Muscle of leg (tissue), 16 donors: Measurements from ENCODE around the gene CDH11. TPM values are rescaled to one million over a fixed set of nuclear protein-coding genes. Genes with fewer than 3 reads are reported as not detected.
A peak's percentile ranks its signal among the peaks of the same experiment; 100 is the strongest.

ENCODE experiments used
- DNase-seq: peaks from one replicate; pipeline ENCODE4 v3.0.0; 2013
- H3K27ac ChIP-seq: one replicate; pipeline ENCODE4 v1.5.1; 2013; ENCODE audit warnings: mild to moderate bottlenecking, low read length, control low read depth
- H3K27me3 ChIP-seq: one replicate; pipeline ENCODE4 v1.6.1; 2013; ENCODE audit warnings: low read length; ENCODE audit not compliant: control insufficient read depth, insufficient read depth
- H3K36me3 ChIP-seq: one replicate; pipeline ENCODE4 v1.6.1; 2013; ENCODE audit warnings: low read length; ENCODE audit not compliant: control insufficient read depth, insufficient read depth
- H3K4me1 ChIP-seq: one replicate; pipeline ENCODE4 v1.6.1; 2013; ENCODE audit warnings: low read length; ENCODE audit not compliant: control insufficient read depth, insufficient read depth
- H3K4me3 ChIP-seq: one replicate; pipeline ENCODE4 v1.5.1; 2013; ENCODE audit warnings: low read length, control low read depth
- H3K9me3 ChIP-seq: replicated peaks from 2 replicates; pipeline ENCODE4 v1.6.1; 2013; ENCODE audit warnings: low read depth, low read length; ENCODE audit not compliant: control insufficient read depth
- WGBS: methylation state at CpG from one replicate; pipeline ENCODE4 v1.1.5; 2013; ENCODE audit warnings: missing lambda C conversion rate; ENCODE audit not compliant: insufficient coverage; 5-methylcytosine and 5-hydroxymethylcytosine counted together
- long read RNA-seq, 11 donors: transcript quantifications; one replicate each; lab custom pipeline, GENCODE V29; 2026
- polyA plus RNA-seq, 8 donors: library from polyadenylated mRNA; unstranded; fragments of 120-200 nt; gene quantifications; one replicate each; pipeline versions ENCODE4 v1.2.1 to v1.2.3, GENCODE V29; 2013; ENCODE audit warnings: inconsistent platforms in 1 of 8, low replicate concordance in 1 of 8; ENCODE audit not compliant: insufficient read length in 8 of 8, insufficient read depth in 1 of 8
- total RNA-seq: library from RNA; stranded (reverse); fragments of 120-200 nt; gene quantifications from one replicate; pipeline ENCODE4 v1.2.4, GENCODE V29; 2013

The CDH11 gene, protein sequence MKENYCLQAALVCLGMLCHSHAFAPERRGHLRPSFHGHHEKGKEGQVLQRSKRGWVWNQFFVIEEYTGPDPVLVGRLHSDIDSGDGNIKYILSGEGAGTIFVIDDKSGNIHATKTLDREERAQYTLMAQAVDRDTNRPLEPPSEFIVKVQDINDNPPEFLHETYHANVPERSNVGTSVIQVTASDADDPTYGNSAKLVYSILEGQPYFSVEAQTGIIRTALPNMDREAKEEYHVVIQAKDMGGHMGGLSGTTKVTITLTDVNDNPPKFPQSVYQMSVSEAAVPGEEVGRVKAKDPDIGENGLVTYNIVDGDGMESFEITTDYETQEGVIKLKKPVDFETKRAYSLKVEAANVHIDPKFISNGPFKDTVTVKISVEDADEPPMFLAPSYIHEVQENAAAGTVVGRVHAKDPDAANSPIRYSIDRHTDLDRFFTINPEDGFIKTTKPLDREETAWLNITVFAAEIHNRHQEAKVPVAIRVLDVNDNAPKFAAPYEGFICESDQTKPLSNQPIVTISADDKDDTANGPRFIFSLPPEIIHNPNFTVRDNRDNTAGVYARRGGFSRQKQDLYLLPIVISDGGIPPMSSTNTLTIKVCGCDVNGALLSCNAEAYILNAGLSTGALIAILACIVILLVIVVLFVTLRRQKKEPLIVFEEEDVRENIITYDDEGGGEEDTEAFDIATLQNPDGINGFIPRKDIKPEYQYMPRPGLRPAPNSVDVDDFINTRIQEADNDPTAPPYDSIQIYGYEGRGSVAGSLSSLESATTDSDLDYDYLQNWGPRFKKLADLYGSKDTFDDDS
- total RNA-seq = 114 TPM
- 100 to 1,000 TPM in 1 of 8 donors, 10 to 100 TPM in 7; 40.7 to 113 (median 72.7) TPM for polyA plus RNA-seq
- long read RNA-seq, donor 1, full-length matches to known transcripts = 6 of 6 reads
- long read RNA-seq, donor 1, partial matches to known transcripts = 0 of 6 reads
- long read RNA-seq, donor 1, other reads (novel, unspliced or antisense) = 0 of 6 reads
- long read RNA-seq, donor 2, full-length matches to known transcripts = 1 of 1 reads
- long read RNA-seq, donor 2, partial matches to known transcripts = 0 of 1 reads
- long read RNA-seq, donor 2, other reads (novel, unspliced or antisense) = 0 of 1 reads
- long read RNA-seq, donor 3, full-length matches to known transcripts = 3 of 3 reads
- long read RNA-seq, donor 3, partial matches to known transcripts = 0 of 3 reads
- long read RNA-seq, donor 3, other reads (novel, unspliced or antisense) = 0 of 3 reads
- long read RNA-seq, donor 4, full-length matches to known transcripts = 2 of 2 reads
- long read RNA-seq, donor 4, partial matches to known transcripts = 0 of 2 reads
- long read RNA-seq, donor 4, other reads (novel, unspliced or antisense) = 0 of 2 reads
- long read RNA-seq, donor 5, full-length matches to known transcripts = 15 of 15 reads
- long read RNA-seq, donor 5, partial matches to known transcripts = 0 of 15 reads
- long read RNA-seq, donor 5, other reads (novel, unspliced or antisense) = 0 of 15 reads
- long read RNA-seq, donor 6, full-length matches to known transcripts = 3 of 3 reads
- long read RNA-seq, donor 6, partial matches to known transcripts = 0 of 3 reads
- long read RNA-seq, donor 6, other reads (novel, unspliced or antisense) = 0 of 3 reads
- long read RNA-seq, donor 7, full-length matches to known transcripts = 5 of 5 reads
- long read RNA-seq, donor 7, partial matches to known transcripts = 0 of 5 reads
- long read RNA-seq, donor 7, other reads (novel, unspliced or antisense) = 0 of 5 reads
- long read RNA-seq, donor 8, full-length matches to known transcripts = 7 of 7 reads
- long read RNA-seq, donor 8, partial matches to known transcripts = 0 of 7 reads
- long read RNA-seq, donor 8, other reads (novel, unspliced or antisense) = 0 of 7 reads
- long read RNA-seq, donor 9, full-length matches to known transcripts = 7 of 7 reads
- long read RNA-seq, donor 9, partial matches to known transcripts = 0 of 7 reads
- long read RNA-seq, donor 9, other reads (novel, unspliced or antisense) = 0 of 7 reads
- long read RNA-seq, donor 10, full-length matches to known transcripts = 7 of 7 reads
- long read RNA-seq, donor 10, partial matches to known transcripts = 0 of 7 reads
- long read RNA-seq, donor 10, other reads (novel, unspliced or antisense) = 0 of 7 reads
- long read RNA-seq, donor 11, full-length matches to known transcripts = 10 of 10 reads
- long read RNA-seq, donor 11, partial matches to known transcripts = 0 of 10 reads
- long read RNA-seq, donor 11, other reads (novel, unspliced or antisense) = 0 of 10 reads

DNA sequence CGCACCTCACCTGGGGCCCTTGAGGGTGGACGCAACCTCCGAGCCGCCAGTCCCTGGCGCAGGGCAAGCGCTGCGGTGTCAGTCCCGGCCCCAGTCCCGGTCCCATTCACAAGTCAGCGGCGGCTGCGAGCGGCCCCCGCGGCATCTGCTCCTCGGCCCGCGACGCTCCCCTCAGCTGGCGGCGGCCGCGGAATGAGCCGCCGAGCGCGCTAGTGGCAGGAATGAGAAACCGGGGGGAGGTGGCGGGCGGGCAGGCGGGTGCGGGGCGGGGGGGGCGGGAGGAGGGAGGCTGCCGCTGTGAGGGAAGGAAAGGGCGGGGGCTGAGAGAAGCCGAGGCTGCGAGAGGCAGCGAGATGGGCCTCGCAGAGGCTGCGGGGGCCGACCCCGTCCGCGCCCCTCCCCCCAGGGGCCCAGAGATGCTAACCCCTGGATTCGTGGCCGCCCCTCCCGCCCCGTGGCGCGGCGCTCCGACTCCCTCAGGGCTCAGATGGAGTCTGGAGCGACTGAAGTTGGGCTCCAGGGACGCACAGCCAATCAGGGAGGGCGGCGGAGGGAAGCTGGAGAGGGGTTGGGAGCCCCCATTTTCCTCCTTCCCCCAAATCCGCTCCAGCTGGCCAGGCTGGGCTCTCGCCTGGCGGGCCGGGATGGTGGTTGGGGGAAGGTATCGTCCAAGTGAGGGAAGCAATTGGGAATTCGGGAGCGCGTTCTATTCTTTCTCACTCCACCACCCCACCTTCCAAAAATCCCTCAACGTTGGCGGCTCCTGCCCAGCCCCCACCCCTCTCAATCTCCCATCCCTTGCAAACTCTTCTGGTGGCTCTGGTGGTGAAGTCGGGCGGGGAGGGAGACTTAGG is at the start of gene CDH11:
Gene CDH11, minus strand, starts transcription at position 194 of the 854 bp plus-strand sequence. CDS start 117,194 bp downstream, outside the sequence.
- Histone ChIP-seq H3K4me3 (peak within 1 kb of the TSS; percentile 85), H3K4me1 (peaks cover 28% of the 10 kb centered on the region), H3K27ac (peak within 1 kb of the TSS; percentile 96), H3K27me3 (peaks cover 33% of the 10 kb centered on the region), H3K36me3 (no peaks in the 10 kb centered on the region), H3K9me3 (no peaks in the 10 kb centered on the region)
- DNase-seq = peak; percentile 92
- under 1% methylated on average over 19 of the region's 69 CpGs for WGBS

DNA sequence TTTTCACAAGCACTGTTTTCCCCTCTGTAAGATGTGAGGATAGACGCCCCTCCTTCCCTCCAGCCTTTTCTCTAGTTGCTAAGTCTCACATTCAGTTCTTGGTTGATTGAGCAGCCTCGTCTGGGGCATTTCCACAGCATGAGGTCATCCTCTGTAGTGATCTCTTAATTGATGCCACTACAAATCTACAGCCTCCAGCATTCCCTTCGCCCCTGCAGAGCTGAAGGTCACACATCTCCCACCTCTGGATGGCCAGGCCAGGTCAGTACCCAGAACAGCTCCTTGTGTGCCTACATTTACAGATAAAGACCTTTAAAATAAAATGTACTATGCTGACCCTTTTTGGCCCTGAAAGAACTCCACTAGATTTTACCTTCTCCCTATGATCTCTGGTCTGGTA is 32.5 kb upstream of the CDH11 start:
- no peak overlapping the region for H3K4me3 ChIP-seq
- H3K27me3 ChIP-seq = no peaks in the 10 kb centered on the region
- WGBS = no CpG with 5 or more reads among the region's 3 CpGs
- no peaks in the 10 kb centered on the region for H3K9me3 ChIP-seq
- no peaks in the 10 kb centered on the region for H3K4me1 ChIP-seq
- DNase-seq = no peak
- no peak overlapping the region for H3K27ac ChIP-seq
- H3K36me3 ChIP-seq = no peaks in the 10 kb centered on the region

DNA sequence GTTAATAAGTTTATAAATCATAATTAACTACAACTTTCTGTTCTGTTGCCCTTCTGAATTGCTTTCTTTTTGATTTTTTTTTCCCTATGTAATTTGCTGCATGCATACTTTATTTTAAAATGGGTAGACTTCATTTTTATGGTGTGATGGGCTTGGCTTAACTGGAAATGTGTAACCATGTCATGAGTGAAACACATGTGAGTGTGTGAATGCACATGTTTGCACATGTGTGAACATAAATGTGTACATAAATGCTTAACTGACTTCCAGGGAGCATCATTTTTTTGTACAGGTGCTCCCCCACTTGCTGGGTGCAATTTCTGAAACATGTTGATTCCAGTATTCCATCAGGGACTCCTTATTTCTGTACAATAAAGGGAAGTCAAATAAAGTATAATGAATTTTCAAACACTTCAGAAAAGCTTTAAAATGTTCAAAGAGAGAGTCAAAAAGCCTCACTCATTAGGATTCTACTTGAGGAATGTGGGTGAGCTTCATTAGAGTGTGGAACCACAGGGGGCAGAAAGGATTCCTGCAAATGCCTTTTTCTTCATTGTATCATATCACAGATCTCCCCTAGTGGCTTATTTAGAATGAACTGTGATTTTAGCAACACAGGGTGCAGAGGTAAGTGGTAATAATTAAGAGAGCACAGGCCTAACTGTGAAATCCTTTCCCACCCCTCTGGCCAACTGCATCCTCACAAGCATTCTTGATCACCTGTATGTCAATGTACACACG is 31.7 kb upstream of the CDH11 start:
- H3K27me3 ChIP-seq = no peaks in the 10 kb centered on the region
- H3K9me3 ChIP-seq = no peaks in the 10 kb centered on the region
- H3K27ac ChIP-seq = no peak overlapping the region
- no peak overlapping the region for H3K4me3 ChIP-seq
- no CpG with 5 or more reads among the region's 1 CpG for WGBS
- no peaks in the 10 kb centered on the region for H3K36me3 ChIP-seq
- H3K4me1 ChIP-seq = no peaks in the 10 kb centered on the region
- no peak for DNase-seq

DNA sequence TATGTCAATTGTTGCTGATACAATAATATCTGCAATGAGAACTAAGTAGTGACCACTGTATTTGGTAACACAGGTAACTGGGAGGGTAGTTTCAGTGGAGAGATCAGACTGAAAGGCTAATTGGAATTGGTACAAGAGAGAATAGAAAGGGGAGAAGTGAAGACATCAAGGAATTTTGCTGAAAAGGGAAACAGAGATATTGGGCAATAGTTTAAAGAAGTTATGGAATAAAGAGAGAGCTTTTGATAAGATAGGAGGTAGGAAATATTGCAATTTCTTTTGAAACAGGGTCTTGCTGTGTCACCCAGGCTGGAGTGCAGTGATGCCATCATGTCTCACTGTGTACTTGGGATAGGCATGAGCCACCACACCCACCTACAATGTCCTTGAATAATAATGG is 26.9 kb upstream of the CDH11 start:
- H3K4me3 ChIP-seq = no peak overlapping the region

DNA sequence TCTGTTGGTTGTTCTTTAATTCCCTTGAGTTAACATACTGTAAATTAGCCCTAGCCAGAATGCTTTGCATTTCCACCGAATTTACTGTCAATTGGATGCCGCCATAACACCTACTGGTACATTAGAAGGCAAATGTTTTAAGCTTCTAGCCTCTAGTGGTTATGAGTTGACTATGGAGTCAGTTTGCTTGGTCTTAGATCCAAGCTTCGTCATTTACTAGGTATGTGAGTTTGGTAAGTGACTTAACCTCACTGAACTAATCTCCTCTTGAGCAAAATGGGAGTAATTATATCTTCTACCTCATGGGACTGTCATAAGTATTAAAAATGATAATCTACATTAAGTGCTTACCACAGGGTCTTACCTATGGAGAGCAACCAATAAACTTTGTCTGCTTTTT is 20.4 kb upstream of the CDH11 start:
- H3K27me3 ChIP-seq = no peaks in the 10 kb centered on the region
- WGBS = no CpG with 5 or more reads among the region's 3 CpGs
- H3K9me3 ChIP-seq = no peaks in the 10 kb centered on the region

More for the DNA sequence above, 26.9 kb upstream of the CDH11 start:
- Histone ChIP-seq H3K27ac (no peak overlapping the region), H3K4me1 (no peaks in the 10 kb centered on the region), H3K27me3 (no peaks in the 10 kb centered on the region), H3K36me3 (no peaks in the 10 kb centered on the region), H3K9me3 (no peaks in the 10 kb centered on the region)
- DNase-seq = no peak

DNA sequence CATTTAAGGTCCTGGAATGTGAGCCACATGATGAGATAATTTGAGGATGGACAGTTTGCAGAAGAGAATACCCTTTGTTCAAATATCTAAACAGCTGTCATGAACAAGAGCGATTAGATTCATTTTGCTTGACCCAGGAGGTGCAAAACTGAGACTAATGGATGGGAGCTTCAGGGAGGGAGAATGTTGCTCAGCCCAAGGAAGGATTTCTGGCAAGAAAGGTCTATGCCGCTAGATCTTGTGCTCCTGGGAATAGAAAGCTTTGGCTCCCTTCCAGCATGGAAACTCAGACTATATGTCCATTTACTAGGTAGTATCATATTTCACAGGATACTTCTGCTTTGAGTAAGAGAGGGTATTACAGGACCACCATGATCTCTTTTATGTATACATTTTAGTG is 14.8 kb upstream of the CDH11 start:
- no peak overlapping the region for H3K27ac ChIP-seq
- no peaks in the 10 kb centered on the region for H3K9me3 ChIP-seq
- 50% methylated on average over 1 of the region's 2 CpGs for WGBS
- DNase-seq = no peak
- peaks cover 3% of the 10 kb centered on the region for H3K4me1 ChIP-seq
- H3K36me3 ChIP-seq = no peaks in the 10 kb centered on the region
- no peaks in the 10 kb centered on the region for H3K27me3 ChIP-seq
- no peak overlapping the region for H3K4me3 ChIP-seq

More for the DNA sequence above, 20.4 kb upstream of the CDH11 start:
- no peak for DNase-seq
- no peak overlapping the region for H3K27ac ChIP-seq
- no peak overlapping the region for H3K4me3 ChIP-seq
- no peaks in the 10 kb centered on the region for H3K36me3 ChIP-seq
- H3K4me1 ChIP-seq = no peaks in the 10 kb centered on the region

DNA sequence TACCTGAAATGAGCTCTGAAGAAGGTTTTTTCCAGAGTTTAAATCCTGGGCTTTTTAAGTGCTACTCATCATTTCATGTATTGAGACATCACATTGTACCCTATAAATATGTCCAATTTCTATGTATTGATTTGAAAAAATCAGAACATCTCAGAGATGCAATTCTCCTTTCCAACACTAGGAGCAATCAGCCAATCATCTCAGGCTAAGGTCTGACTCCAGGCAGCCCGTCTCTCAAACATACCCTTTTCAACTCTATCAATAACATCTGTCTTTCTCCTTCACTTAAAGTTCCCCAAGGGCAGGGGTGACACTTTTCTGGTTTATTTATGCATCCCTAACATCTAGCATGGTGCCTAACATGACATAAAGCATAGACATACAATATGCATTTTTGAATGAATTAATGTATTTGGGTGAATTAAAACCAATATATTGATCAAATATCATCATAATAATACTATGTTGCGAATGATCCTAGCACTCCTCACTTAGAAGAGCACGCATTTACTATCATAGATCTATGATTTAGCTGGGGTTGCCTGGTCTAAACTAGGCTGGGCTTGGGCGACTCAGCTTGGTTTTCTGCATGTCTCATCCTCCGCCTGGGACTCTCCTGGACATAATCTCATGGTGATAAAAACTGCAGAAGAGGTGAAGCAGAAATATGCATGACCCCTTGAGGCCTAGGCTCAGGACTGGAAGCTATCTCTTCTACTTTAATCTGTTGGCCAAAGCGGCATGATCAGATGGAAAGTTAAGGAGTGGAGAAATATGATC is 5.2 kb upstream of the CDH11 start:
- H3K4me1 ChIP-seq = peaks cover 11% of the 10 kb centered on the region
- DNase-seq = no peak
- H3K36me3 ChIP-seq = no peaks in the 10 kb centered on the region
- peaks cover 22% of the 10 kb centered on the region for H3K27me3 ChIP-seq
- no peak overlapping the region for H3K27ac ChIP-seq
- no peaks in the 10 kb centered on the region for H3K9me3 ChIP-seq
- H3K4me3 ChIP-seq = no peak overlapping the region
- no CpG with 5 or more reads among the region's 6 CpGs for WGBS
